Stimulated activated CD8-positive, alpha-beta memory T cell treated with anti-CD3 and anti-CD28 coated beads, Interleukin-15, amount 100 ng/mL, for 1 hour (primary cell): Measurements from ENCODE around the gene RYR1.
"Not testable (repeated sequence)": the region's sequence is repeated elsewhere in the genome, so short reads cannot be mapped to it uniquely, and the experiment has no call there.

Experiments used
- DNase-seq: peaks from one replicate; pipeline ENCODE4 v3.0.0-alpha.2; 2020; ENCODE audit warnings: low read depth

Gene RYR1

GRCh38 chr19:38538793-38539528 lies 105.5 kb downstream of the RYR1 start:
- DNase-seq: no peak

GRCh38 chr19:38539751-38540150 lies 106.3 kb downstream of the RYR1 start:
- no peak for DNase-seq

- no peak for DNase-seq
Observed at GRCh38 chr19:38542040-38542439, 108.5 kb downstream of the RYR1 start.

GRCh38 chr19:38543286-38543806 lies 109.9 kb downstream of the RYR1 start:
- DNase-seq: no peak

- DNase-seq: no peak
Observed at GRCh38 chr19:38543807-38544568, 110.5 kb downstream of the RYR1 start.

GRCh38 chr19:38544569-38545315 lies 111.3 kb downstream of the RYR1 start:
- no peak for DNase-seq

GRCh38 chr19:38545596-38545995 lies 112.1 kb downstream of the RYR1 start:
- DNase-seq: no peak

GRCh38 chr19:38547421-38547820 lies 113.9 kb downstream of the RYR1 start:
- DNase-seq: no peak

GRCh38 chr19:38549061-38549460 lies 115.6 kb downstream of the RYR1 start:
- no peak for DNase-seq

- no peak for DNase-seq
Observed at GRCh38 chr19:38549942-38550341, 116.5 kb downstream of the RYR1 start.

GRCh38 chr19:38550376-38550775 lies 116.9 kb downstream of the RYR1 start:
- no peak for DNase-seq

GRCh38 chr19:38551450-38551813 lies 117.9 kb downstream of the RYR1 start:
- DNase-seq: no peak

- not testable (repeated sequence) for DNase-seq
Observed at GRCh38 chr19:38553239-38553638, 119.7 kb downstream of the RYR1 start.

GRCh38 chr19:38554676-38555141 lies 121.2 kb downstream of the RYR1 start:
- DNase-seq: no peak

- no peak for DNase-seq
Observed at GRCh38 chr19:38555200-38555599, 121.7 kb downstream of the RYR1 start.

- DNase-seq: no peak
Observed at GRCh38 chr19:38556521-38557174, 123.2 kb downstream of the RYR1 start.

- no peak for DNase-seq
Observed at GRCh38 chr19:38557205-38557799, 123.8 kb downstream of the RYR1 start.

- DNase-seq: not testable (repeated sequence)
Observed at GRCh38 chr19:38558933-38559332, 125.4 kb downstream of the RYR1 start.

- DNase-seq: no peak
Observed at GRCh38 chr19:38559428-38560401, 126.2 kb downstream of the RYR1 start.

GRCh38 chr19:38561053-38561606 lies 127.6 kb downstream of the RYR1 start:
- no peak for DNase-seq
